Gastrocnemius medialis (tissue), 4 donors: ENCODE measurements around the gene NTN3. TPM values are rescaled to one million over a fixed set of nuclear protein-coding genes. Genes with fewer than 3 reads are reported as not detected.
A peak's percentile ranks its signal among the peaks of the same experiment; 100 is the strongest.

Experiments used
- ATAC-seq, 2 donors: fragments of 150-250 bp; one replicate each; pipeline ENCODE4 v1.9.1; 2016
- DNase-seq, 2 donors: peaks; one replicate each; pipeline ENCODE4 v3.0.0-alpha.2; 2019
- H3K27ac ChIP-seq, 4 donors: fragments of 200-600 bp; sonication (generic); 1 replicate in 1 of 4; 2 replicates in 3 of 4; pipeline ENCODE4 v1.5.1; 2016 to 2018; ENCODE audit warnings: mild to moderate bottlenecking in 2 of 4, moderate library complexity in 1 of 4
- H3K27me3 ChIP-seq, 3 donors: fragments of 200-600 bp; sonication (generic) in 2 of 3; 1 replicate in 1 of 3; 2 replicates in 2 of 3; pipeline versions ENCODE4 v1.5.1 to v1.6.0; 2016 to 2019; ENCODE audit warnings: mild to moderate bottlenecking in 1 of 3, moderate library complexity in 1 of 3
- H3K36me3 ChIP-seq, 2 donors: fragments of 200-600 bp; sonication (generic) in 1 of 2; one replicate each; pipeline ENCODE4 v1.5.1; 2017 to 2018
- H3K4me1 ChIP-seq, 2 donors: fragments of 200-600 bp; sonication (generic) in 1 of 2; one replicate each; pipeline ENCODE4 v1.5.1; 2016 to 2017; ENCODE audit warnings: mild to moderate bottlenecking in 2 of 2
- H3K4me3 ChIP-seq, 4 donors: fragments of 200-600 bp; sonication (generic) in 3 of 4; 1 replicate in 1 of 4; 2 replicates in 3 of 4; pipeline ENCODE4 v1.5.1; 2016 to 2019; ENCODE audit warnings: mild to moderate bottlenecking in 2 of 4
- H3K9me3 ChIP-seq, 3 donors: fragments of 200-600 bp; sonication (generic) in 2 of 3; 1 replicate in 1 of 3; 2 replicates in 2 of 3; pipeline ENCODE4 v1.5.1; 2016 to 2019
- CTCF ChIP-seq, 5 experiments: fragments of 450-650 bp in 3 of 5; fragments of 200-600 bp in 2 of 5; sonication (generic) in 2 of 5; IDR thresholded peaks in 4 of 5; conservative IDR thresholded peaks in 1 of 5; 1 replicate in 4 of 5; 2 replicates in 1 of 5; pipeline ENCODE4 v1.5.1; 2016 to 2019; ENCODE audit warnings: antibody characterized with exemption in 5 of 5, mild to moderate bottlenecking in 3 of 5, moderate library complexity in 3 of 5
- POLR2A ChIP-seq, 2 donors: fragments of 450-650 bp; IDR thresholded peaks; one replicate each; pipeline ENCODE4 v1.6.1; 2017; ENCODE audit warnings: antibody characterized with exemption in 2 of 2, mild to moderate bottlenecking in 2 of 2, moderate library complexity in 2 of 2
- in situ Hi-C, 4 donors: fragments of 200-750 bp; cut with MboI; loops; one replicate each; pipeline versions ENCODE4 v1.15.0 to v1.8.0; 2017; ENCODE audit warnings: low sequenced_read_pairs in 4 of 4
- intact Hi-C: fragments of 100-400 bp; cut with DNase I; formaldehyde crosslinking; loops from one replicate; pipeline ENCODE4 v1.15.1; 2023; ENCODE audit warnings: low total_unique reads
- microRNA-seq, 2 donors: library from miRNA; unstranded; fragments of <30 nt; microRNA quantifications; one replicate each; pipeline ENCODE4, GENCODE V29; 2016; ENCODE audit warnings: borderline replicate concordance in 2 of 2
- total RNA-seq, 4 donors: library from RNA; depleted of rRNA; stranded (reverse); fragments of >200 nt; gene quantifications; one replicate each; pipeline versions ENCODE4 v1.1.0 to v1.2.3, GENCODE V29; 2016

Gene NTN3
- total RNA-seq, 4 donors from 2014 or later = not detected

- Histone ChIP-seq H3K9me3 (no peaks in the 10 kb centered on the region), H3K4me3 (peak overlapping the region; percentile 54 to 77 (median 60)), H3K27me3 (no peaks in the 10 kb centered on the region), H3K27ac (peak overlapping the region; percentile 98 to 100 (median 98)), H3K4me1 (peaks cover 47 to 49% of the 10 kb centered on the region in 2 donors), H3K36me3 (peaks cover 0 to 8% of the 10 kb centered on the region in 2 donors)
- in situ Hi-C loops (no loop called here), intact Hi-C loops (loop anchor here (1.0 kb wide), 1 partner anchor 11 kb away; no protein-coding TSS in a partner anchor)
- DNase-seq = no peak
- TF ChIP-seq CTCF (IDR thresholded peaks at IDR 0.05 in 4 of 5, conservative IDR thresholded peaks at IDR 0.05 in 1 of 5) (no peak), POLR2A (IDR thresholded peaks at IDR 0.05) (no peak)
- no peak for ATAC-seq
Measured at GRCh38 chr16:2520784-2521531, 49.9 kb downstream of the NTN3 start.

Small RNA genes lying within 50 kb of the gene (microRNA-seq; reads per million reads assigned to microRNA genes)
- gene MIR6767 (0 to 1.2 reads per million in 2 donors), gene MIR6768 (0 reads per million in 2 donors)

Other genes starting within 250 kb of the NTN3 start
- 10 to 100 TPM; 24.5 to 38.4 (median 27.0) TPM for gene E4F1, start 247.7 kb upstream of the NTN3 start, total RNA-seq
- 1 to 10 TPM in 1 of 4 donors, under 1 TPM in 1, not detected in 2; 0.69 to 2.1 TPM for gene DNASE1L2, start 234.9 kb upstream of the NTN3 start, total RNA-seq
- gene ECI1, start 219.7 kb upstream of the NTN3 start, total RNA-seq = 100 to 1,000 TPM in 1 of 4 donors, 10 to 100 TPM in 3; 74.0 to 137 (median 79.3) TPM
- 100 to 1,000 TPM; 158 to 222 (median 172) TPM for gene RNPS1, start 203.2 kb upstream of the NTN3 start, total RNA-seq
- gene ABCA3, start 130.6 kb upstream of the NTN3 start, total RNA-seq = 10 to 100 TPM in 3 of 4 donors, 1 to 10 TPM in 1; 2.7 to 15.0 (median 10.9) TPM
- 1 to 10 TPM; 1.8 to 3.6 (median 2.4) TPM for gene CCNF, start 41.9 kb upstream of the NTN3 start, total RNA-seq
- gene TEDC2, start 11.2 kb upstream of the NTN3 start, total RNA-seq = under 1 TPM in 2 of 4 donors, not detected in 2; 0.33 to 0.91 TPM
- 10 to 100 TPM in 2 of 4 donors, 1 to 10 TPM in 2; 8.7 to 14.8 (median 9.9) TPM for gene TBC1D24, start 3.8 kb downstream of the NTN3 start, total RNA-seq
- 10 to 100 TPM; 22.1 to 84.2 (median 56.2) TPM for gene ATP6V0C, start 42.7 kb downstream of the NTN3 start, total RNA-seq
- 10 to 100 TPM; 12.3 to 18.1 (median 13.7) TPM for gene AMDHD2, start 49.1 kb downstream of the NTN3 start, total RNA-seq
- not detected for gene CEMP1, start 60.1 kb downstream of the NTN3 start, total RNA-seq
- gene PDPK1, start 66.7 kb downstream of the NTN3 start, total RNA-seq = 10 to 100 TPM; 24.5 to 42.4 (median 34.7) TPM
- gene KCTD5, start 211.2 kb downstream of the NTN3 start, total RNA-seq = 10 to 100 TPM; 13.6 to 23.8 (median 14.7) TPM
- gene PRSS27, start 248.9 kb downstream of the NTN3 start, total RNA-seq = under 1 TPM in 2 of 4 donors, not detected in 2; 0.49 to 0.55 TPM